ENCODE measurements around the gene PRR12.
A peak's percentile ranks its signal among the peaks of the same experiment; 100 is the strongest.

PRR12 gene

GRCh38 chr19:49566302-49566701 is 24.7 kb upstream of the PRR12 start:
- no peak for DNase-seq

GRCh38 chr19:49567861-49568441 is 23.0 kb upstream of the PRR12 start:
- DNase-seq: peak; percentile 66

GRCh38 chr19:49570138-49570856 is 20.7 kb upstream of the PRR12 start:
- peak; percentile 67 for DNase-seq

- DNase-seq: no peak
Measured at GRCh38 chr19:49570997-49571676, 19.8 kb upstream of the PRR12 start.

GRCh38 chr19:49573009-49573408 is 18.0 kb upstream of the PRR12 start:
- no peak for DNase-seq

- no peak for DNase-seq
Measured at GRCh38 chr19:49573425-49573824, 17.6 kb upstream of the PRR12 start.

- no peak for DNase-seq
Measured at GRCh38 chr19:49574206-49574755, 16.7 kb upstream of the PRR12 start.

- DNase-seq: no peak
Measured at GRCh38 chr19:49579193-49579592, 11.8 kb upstream of the PRR12 start.

GRCh38 chr19:49579947-49580263 is 11.1 kb upstream of the PRR12 start:
- peak; percentile 27 for DNase-seq

GRCh38 chr19:49580264-49581006 is 10.5 kb upstream of the PRR12 start, which contains the start of gene NOSIP:
NOSIP (minus strand) TSS chr19:49580556; CDS start chr19:49560691, 19,865 bp downstream.
- DNase-seq: peak; percentile 98

- no peak for DNase-seq
Measured at GRCh38 chr19:49581007-49581508, 9.9 kb upstream of the PRR12 start, which contains the start of gene PRRG2. PRRG2 (plus strand) TSS chr19:49581316; CDS start chr19:49583220, 1,904 bp downstream.

- no peak for DNase-seq
Measured at GRCh38 chr19:49583239-49583638, 7.7 kb upstream of the PRR12 start.

GRCh38 chr19:49585023-49585422 is 6.0 kb upstream of the PRR12 start:
- no peak for DNase-seq

- no peak for DNase-seq
Measured at GRCh38 chr19:49587227-49587626, 3.8 kb upstream of the PRR12 start.

GRCh38 chr19:49588365-49589122 is 2.4 kb upstream of the PRR12 start:
- peak; percentile 63 for DNase-seq

GRCh38 chr19:49589502-49589905 is 1.5 kb upstream of the PRR12 start:
- DNase-seq: no peak

- DNase-seq: peak; percentile 95
Measured at GRCh38 chr19:49590071-49590970, 661 bp upstream of the PRR12 start.

- DNase-seq: peak; percentile 70
Measured at GRCh38 chr19:49591731-49592485, 926 bp downstream of the PRR12 start.

GRCh38 chr19:49592486-49593232 is 1.7 kb downstream of the PRR12 start:
- DNase-seq: peak; percentile 47

Measured in stimulated activated CD8-positive, alpha-beta memory T cell treated with anti-CD3 and anti-CD28 coated beads, Interleukin-4, amount 100 ng/mL, for 48 hours (primary cell).